SK-MEL-5 (cell line): Measurements from ENCODE around the gene MUSTN1. TPM values are rescaled to one million over a fixed set of nuclear protein-coding genes. Genes with fewer than 3 reads are reported as not detected.
A peak's percentile ranks its signal among the peaks of the same experiment; 100 is the strongest.

Experiments
- DNase-seq: peaks from one replicate; pipeline ENCODE4 v3.0.0-alpha.2; 2016; ENCODE audit warnings: low read depth, low spot score
- in situ Hi-C: cut with HindIII; loops from 2 replicates; pipeline ENCODE4 v1.10.0; 2016; ENCODE audit warnings: low sequenced_read_pairs, high pct_unique_total_duplicates, low pct_unique_long_range_greater_than_20kb
- total RNA-seq: library from RNA; depleted of rRNA; stranded (reverse); fragments of >200 nt; shearing (Covaris generic); gene quantifications from 2 replicates; pipeline ENCODE4 v1.2.3, GENCODE V29; 2014

Gene MUSTN1
- total RNA-seq, 1 experiment from 2014 or later, result not detected

GRCh38 chr3:52820736-52821135 is 14.1 kb downstream of the MUSTN1 start:
- in situ Hi-C loops, result no loop called here
- DNase-seq, result peak; percentile 63

GRCh38 chr3:52819936-52820335 is 14.9 kb downstream of the MUSTN1 start:
- in situ Hi-C loops, result no loop called here
- no peak for DNase-seq

- no peak for DNase-seq
- in situ Hi-C loops, result no loop called here
These were observed 17.0 kb downstream of the MUSTN1 start for GRCh38 chr3:52817860-52818259.

- in situ Hi-C loops, result no loop called here
- DNase-seq, result no peak
These were observed 17.6 kb downstream of the MUSTN1 start for GRCh38 chr3:52817221-52817620.

- in situ Hi-C loops, result no loop called here
- no peak for DNase-seq
These were observed 18.2 kb downstream of the MUSTN1 start for GRCh38 chr3:52816654-52817053.

- DNase-seq, result no peak
These were observed 18.6 kb downstream of the MUSTN1 start for GRCh38 chr3:52816199-52816598.

GRCh38 chr3:52813810-52814209 is 21.0 kb downstream of the MUSTN1 start:
- in situ Hi-C loops, result no loop called here
- no peak for DNase-seq

More at GRCh38 chr3:52816199-52816598, 18.6 kb downstream of the MUSTN1 start:
- in situ Hi-C loops, result no loop called here

- DNase-seq, result no peak
- in situ Hi-C loops, result no loop called here
These were observed 23.3 kb downstream of the MUSTN1 start for GRCh38 chr3:52811452-52812011.

GRCh38 chr3:52810923-52811322 is 23.9 kb downstream of the MUSTN1 start:
- no peak for DNase-seq
- in situ Hi-C loops, result no loop called here

- no peak for DNase-seq
- in situ Hi-C loops, result no loop called here
These were observed 25.0 kb downstream of the MUSTN1 start for GRCh38 chr3:52809662-52810377.

- no peak for DNase-seq
- in situ Hi-C loops, result no loop called here
These were observed 25.7 kb downstream of the MUSTN1 start for GRCh38 chr3:52809149-52809548.

- in situ Hi-C loops, result no loop called here
- no peak for DNase-seq
These were observed 29.4 kb downstream of the MUSTN1 start for GRCh38 chr3:52805270-52806039.

GRCh38 chr3:52801839-52802238 is 33.0 kb downstream of the MUSTN1 start:
- DNase-seq, result no peak
- in situ Hi-C loops, result no loop called here

- DNase-seq, result no peak
- in situ Hi-C loops, result no loop called here
These were observed 34.7 kb downstream of the MUSTN1 start for GRCh38 chr3:52800079-52800478.

- in situ Hi-C loops, result no loop called here
- peak; percentile 63 for DNase-seq
These were observed 35.8 kb downstream of the MUSTN1 start for GRCh38 chr3:52798978-52799476.

- no peak for DNase-seq
These were observed 36.3 kb downstream of the MUSTN1 start for GRCh38 chr3:52798376-52798977.

GRCh38 chr3:52796411-52796810 is 38.4 kb downstream of the MUSTN1 start:
- in situ Hi-C loops, result no loop called here
- no peak for DNase-seq

More at GRCh38 chr3:52798376-52798977, 36.3 kb downstream of the MUSTN1 start:
- in situ Hi-C loops, result no loop called here

GRCh38 chr3:52795298-52795900 is 39.4 kb downstream of the MUSTN1 start:
- in situ Hi-C loops, result no loop called here
- DNase-seq, result no peak
